GM21360 (cell line): ENCODE results near the gene ARHGEF7.

Source experiments
- ATAC-seq: cut with Tn5 transposase; IDR thresholded peaks from one replicate; pipeline ENCODE4 v1.9.1; 2021; ENCODE audit warnings: mild to moderate bottlenecking, moderate library complexity; ENCODE audit not compliant: unreplicated experiment

Gene ARHGEF7

GRCh38 chr13:111165241-111166010 lies 50.3 kb downstream of the ARHGEF7 start:
- ATAC-seq = peak; percentile 47

DNA sequence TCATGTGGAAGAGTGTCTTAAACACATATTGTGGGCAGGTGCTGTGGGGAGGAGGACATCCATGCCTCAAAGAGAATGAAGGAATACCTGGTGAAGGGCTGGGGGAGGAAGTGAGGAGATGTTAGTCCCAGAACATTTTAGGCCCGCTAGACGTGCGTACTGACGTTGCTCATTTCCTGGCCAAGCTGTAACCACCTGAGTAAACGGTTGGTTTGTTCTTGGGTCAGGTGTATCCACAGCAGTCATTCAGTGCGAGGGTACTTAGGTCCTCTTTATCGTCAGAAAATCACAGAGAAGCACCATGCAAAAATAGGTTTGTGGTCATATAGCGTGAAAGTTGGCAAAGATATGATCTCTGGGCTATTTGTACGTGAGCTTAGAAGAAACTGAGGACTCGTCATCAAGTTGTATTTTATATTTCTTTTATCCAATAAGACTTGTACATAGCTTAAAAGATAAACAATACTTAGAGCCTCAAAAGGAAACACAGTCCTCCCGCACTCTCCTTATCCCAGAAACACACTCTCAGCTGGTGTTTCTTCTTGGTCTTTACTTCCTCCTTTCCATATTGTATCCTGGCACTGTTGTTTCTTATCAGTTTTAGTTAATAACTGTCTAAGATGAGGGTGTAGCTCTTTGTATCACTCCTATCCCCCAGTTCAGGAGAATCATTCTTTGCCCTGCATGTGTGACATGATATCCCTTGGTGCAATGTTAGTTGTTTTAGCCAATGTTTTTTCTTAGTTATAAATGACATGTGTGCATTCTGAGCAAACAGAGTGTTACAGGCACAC lies 52.0 kb downstream of the ARHGEF7 start:
- no peak for ATAC-seq

- ATAC-seq = no peak
These were observed 53.0 kb downstream of the ARHGEF7 start for GRCh38 chr13:111168107-111168506.

DNA sequence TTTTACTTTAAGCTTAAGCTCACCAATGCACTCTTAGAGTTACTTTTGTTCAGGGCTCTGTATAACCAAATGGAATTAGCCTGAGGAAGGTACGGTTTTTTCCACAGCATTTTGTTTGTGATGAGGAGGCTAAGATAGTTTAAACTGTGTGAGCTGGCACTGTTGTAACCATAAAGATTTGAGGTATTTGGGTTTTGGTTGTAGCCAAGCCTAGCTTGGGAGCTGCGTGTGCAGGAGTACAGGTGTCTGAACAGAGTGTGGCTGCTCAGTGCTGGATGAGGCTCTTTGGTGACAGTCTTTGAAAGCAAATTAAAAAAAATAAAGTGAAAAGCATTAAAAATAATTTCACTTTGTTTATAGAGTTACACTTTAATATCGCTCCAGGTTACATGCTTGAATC lies 56.0 kb downstream of the ARHGEF7 start:
- ATAC-seq = no peak

DNA sequence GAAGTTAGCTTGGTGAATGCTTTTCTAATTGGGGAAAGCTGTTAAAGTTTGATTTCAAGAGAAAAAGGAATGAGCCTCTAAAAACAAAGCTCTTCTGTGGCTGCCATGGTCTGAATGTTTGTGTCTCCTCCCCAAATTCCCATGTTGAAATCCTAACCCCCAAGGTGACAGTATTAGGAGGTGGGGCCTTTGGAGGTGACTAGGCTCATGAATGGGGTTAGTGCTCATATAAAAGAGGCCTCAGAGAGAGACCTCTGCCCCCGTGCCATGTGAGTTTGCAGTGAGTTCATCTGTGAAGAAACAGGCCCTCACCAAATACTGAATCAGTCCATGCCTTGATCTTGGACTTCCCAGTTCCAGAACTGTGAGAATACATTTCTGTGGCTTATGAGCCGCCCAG lies 56.5 kb downstream of the ARHGEF7 start:
- ATAC-seq = no peak

- no peak for ATAC-seq
These were observed 59.4 kb downstream of the ARHGEF7 start for GRCh38 chr13:111174377-111175114.

DNA sequence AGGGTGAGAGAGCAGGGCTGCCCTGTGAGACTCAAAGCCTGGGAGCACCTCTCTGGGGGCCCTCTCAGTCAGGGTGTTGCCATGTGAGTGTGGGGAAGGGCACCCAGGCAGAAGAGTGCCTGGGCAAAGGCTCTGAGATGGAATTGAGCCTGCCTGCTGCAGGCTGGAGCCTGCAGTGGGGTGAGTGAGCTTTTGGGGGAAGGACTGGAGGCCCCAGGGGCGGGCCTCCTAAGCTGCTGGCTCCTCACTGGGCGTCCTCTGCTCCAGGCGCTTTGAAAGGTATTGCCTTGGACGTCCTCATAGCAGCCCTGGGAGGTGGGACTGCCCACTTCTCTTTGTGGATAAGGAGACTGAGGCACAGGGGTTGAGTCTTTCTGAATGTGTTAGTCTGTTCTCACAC lies 60.3 kb downstream of the ARHGEF7 start:
- no peak for ATAC-seq

DNA sequence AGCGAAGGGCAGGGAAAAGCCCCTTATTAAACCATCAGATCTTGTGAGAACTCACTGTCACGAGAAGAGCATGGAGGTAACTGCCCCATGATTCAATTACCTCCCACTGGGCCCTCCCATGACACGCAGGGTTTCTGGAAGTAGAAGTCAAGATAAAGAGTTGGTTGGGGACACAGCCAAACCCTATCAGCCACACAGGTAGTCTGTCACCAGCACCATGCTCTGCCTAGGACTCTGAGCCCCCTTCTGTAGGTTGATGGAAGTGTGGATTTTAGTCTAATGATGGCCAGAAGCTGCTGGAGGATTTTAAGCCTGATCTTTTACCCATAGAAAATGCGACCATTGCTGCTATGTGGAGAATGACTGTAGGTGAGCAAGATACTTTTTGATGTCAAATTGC lies 60.8 kb downstream of the ARHGEF7 start:
- no peak for ATAC-seq

- no peak for ATAC-seq
These were observed 61.3 kb downstream of the ARHGEF7 start for GRCh38 chr13:111176421-111176820.

DNA sequence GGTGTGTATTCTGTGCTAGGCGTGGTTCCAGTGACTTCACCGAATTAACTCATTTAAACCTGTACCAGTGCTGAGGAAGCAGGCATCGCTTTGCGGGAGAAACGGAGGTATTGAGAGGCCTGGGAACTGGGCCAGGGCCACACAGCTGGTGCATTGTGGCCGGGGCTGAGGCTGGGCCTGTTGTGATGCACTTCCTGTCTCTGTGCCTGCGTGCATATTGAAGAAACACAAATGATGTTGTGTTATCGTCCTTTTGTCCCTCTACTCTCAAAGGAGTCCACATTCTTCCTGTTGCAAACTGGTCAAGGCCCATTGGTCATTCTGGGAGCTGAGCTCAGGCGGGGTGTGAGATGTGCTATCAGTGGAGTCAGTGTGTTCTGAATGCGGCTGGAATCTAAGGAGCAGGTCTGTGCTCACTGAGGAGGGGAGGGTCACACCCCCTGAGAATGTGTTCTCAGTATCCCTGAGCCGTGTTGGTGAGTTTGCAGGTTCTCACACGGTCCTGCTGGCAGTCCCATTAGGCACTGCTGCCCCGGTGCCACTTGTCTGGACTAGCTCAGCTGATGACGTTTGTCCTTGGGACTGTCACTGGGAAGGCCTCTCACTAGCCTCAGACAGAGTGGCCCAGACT lies 62.1 kb downstream of the ARHGEF7 start:
- ATAC-seq = peak; percentile 65

DNA sequence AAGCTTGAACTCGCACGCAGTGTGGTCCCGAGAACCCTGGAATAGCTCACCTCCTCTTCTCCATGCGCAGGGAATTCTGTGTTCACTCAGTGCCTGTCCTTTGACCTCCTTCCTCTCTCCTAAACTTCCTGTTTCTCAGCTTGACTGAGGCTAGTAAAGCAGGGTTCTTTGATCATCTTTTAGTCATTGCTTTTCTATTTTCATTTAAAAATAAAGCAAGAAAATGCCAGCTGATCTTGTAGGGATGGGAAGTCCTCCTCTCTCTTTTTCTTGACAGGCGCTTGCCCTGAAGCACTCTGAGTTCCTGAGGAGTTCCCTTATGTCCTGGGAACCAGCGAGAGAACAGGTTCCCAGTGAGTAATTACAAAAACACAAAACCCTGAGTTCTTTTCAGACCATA lies 62.8 kb downstream of the ARHGEF7 start:
- ATAC-seq = no peak

- ATAC-seq = no peak
These were observed 63.3 kb downstream of the ARHGEF7 start for GRCh38 chr13:111178402-111178801.

DNA sequence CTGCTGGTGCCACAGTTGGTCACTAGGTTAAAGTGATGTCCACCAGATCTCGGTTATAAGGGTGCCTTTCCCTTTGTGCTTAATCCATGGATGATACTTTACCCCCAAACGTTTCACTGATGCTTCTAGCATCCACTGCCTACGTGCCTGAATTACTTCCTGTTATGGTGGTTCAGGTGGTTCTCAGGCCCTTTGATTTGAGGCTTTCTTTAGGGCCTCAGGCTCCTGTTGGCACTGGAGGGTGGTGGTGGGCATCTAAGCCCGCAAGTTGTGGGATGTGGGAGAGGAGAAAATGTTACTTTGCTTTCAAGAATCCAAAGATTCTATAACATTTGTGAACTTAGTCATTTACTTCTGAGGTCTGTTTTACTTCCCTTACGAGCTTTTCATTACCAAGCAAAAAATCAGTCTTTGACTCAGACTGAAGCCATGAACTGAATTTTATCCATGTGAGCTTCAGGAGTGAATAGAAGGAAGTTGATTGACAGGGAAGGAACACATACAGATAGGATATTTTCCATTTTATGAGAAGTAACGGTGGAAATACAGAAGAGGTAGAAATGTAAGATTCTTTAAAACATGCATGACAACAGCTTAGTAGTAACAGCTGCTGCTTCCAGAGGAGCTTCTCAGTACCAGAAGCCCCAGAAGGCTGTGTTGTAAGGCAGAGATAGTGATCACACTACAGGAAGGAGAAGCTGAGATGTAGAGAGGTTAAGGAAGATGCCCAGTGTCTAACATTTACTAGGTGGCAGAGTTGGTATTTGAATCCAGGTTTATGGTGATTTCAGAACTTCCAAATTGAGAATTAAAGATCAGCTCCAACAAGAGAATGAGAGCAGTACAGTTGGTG lies 65.0 kb downstream of the ARHGEF7 start:
- ATAC-seq = no peak

DNA sequence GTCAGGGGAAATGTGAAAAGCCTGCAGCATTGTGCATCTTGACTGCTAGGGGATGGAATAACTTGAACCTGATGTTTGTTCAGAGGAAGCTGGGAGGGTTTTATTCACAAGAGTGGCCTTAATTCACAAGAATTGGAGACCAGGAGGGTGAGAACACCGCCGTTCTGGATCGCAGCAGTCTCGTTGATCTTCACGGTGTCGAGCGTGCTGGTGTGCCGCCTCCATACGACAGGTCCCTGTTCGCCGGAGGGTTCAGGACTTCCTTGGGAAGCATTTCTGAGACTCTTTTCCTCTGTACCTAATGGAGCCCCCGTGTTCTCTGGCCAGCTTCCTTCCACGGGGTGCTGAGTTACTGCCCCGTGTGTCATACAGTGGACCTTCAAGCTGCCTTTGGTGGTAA lies 66.9 kb downstream of the ARHGEF7 start:
- no peak for ATAC-seq

DNA sequence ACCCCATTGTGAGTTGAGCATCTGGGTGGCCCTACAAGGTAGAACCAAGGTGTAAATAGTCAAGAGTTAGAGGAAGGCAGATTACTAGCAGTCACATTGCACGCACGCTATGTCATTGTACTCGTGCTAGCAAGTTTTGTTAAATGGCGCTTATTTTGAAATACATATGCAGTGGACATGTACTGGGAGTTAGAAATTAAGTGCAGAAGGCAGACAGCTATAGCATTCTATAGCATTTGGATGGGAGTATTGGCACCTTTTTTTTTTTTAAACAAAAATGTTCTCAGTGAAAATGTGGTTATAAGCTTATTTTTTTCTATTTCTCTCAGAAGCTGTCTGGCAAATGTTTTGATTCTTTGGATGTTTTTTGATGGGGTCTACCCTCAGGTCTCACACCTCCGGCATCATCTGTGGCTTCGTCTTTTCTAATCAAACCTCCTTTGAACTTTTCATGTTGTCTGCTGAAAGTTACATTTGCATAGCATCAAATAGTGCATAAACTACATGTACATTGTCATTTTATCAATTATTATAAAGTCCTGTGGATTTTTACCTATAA lies 68.1 kb downstream of the ARHGEF7 start:
- no peak for ATAC-seq

- ATAC-seq = no peak
These were observed 68.8 kb downstream of the ARHGEF7 start for GRCh38 chr13:111183959-111184358.

GRCh38 chr13:111184458-111185401 lies 69.6 kb downstream of the ARHGEF7 start:
- ATAC-seq = peak; percentile 82

GRCh38 chr13:111186305-111186935 lies 71.3 kb downstream of the ARHGEF7 start:
- no peak for ATAC-seq
